PC-3 (cell line): ENCODE data around the gene GPR89B. TPM values are rescaled to one million over a fixed set of nuclear protein-coding genes. Genes with fewer than 3 reads are reported as not detected.

Experiments used
- total RNA-seq: library from RNA; depleted of rRNA; stranded (reverse); fragments of >200 nt; gene quantifications from 2 replicates; pipeline ENCODE4 v1.2.3, GENCODE V29; 2014; rRNA removed

Gene GPR89B
- total RNA-seq, 1 experiment from 2014 or later: 23.4 TPM

Other genes starting within 250 kb of the GPR89B start
- 1.1 and 2.0 TPM in 2 replicates for gene GJA5, start 167.8 kb upstream of the GPR89B start, total RNA-seq
- not detected in 2 replicates for gene GJA8, start 25.6 kb upstream of the GPR89B start, total RNA-seq
- gene NBPF11, start 223.9 kb downstream of the GPR89B start, total RNA-seq: 7.9 and 8.9 TPM in 2 replicates